Measurements from ENCODE around the gene SLC6A6.

Gene SLC6A6

DNA sequence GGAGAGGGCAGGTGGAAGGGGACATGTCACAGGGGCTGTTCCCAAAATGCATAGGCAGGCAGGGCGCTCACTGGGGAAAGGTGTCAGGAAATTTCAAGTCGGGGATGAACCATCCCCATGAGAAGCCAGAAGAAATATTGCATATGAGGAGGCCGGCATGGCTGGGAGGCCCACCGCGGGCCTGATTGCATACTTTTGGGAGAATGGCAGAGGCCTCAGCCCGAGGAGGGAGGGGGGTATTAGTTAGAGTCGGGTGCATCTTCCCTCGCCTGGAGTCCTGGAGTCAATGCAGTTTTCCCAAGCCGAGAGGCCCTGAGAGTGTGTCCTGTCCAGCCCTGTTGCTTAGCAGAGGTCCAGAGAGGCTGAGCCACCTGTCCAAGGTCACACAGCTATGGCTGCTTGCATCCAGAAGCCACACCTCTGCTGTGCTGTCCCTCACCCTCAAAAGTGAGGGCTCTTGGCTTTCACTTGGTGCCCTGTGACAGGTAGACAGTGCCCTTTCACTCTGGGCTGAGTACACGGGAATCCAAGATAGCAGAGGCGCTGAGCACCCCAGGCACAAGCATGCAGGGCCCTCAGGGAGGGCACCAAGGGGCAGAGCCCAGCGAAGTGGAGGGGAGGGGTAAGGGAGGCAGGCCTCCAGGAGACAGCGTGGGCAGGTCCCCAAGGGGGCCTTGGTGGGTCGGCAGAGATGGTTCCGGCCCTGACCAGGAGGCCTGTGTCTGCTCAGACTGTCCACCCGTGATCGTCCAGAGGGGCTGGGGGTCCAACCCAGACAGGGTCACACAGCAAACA is 89.2 kb downstream of the SLC6A6 start:
- Histone ChIP-seq H3K27me3 (ENCODE audit: insufficient read depth, low read length) (no peaks in the 10 kb centered on the region), H3K14ac (ENCODE audit: low read length) (no peak overlapping the region), H4K8ac (ENCODE audit: low read depth, low read length) (no peak overlapping the region), H3K79me2 (ENCODE audit: control insufficient read depth, insufficient read depth, low read length, poor library complexity) (no peaks in the 10 kb centered on the region), H2AK5ac (ENCODE audit: low read length) (no peak overlapping the region), H2AFZ (ENCODE audit: insufficient read depth, low read length, poor library complexity) (no peak overlapping the region), H4K91ac (ENCODE audit: low read depth, low read length) (no peak overlapping the region), H2BK12ac (ENCODE audit: low read length) (no peak overlapping the region), H3K18ac (ENCODE audit: low read length) (no peak overlapping the region), H2BK5ac (ENCODE audit: low read depth, low read length, poor library complexity) (no peak overlapping the region), H3K4me3 (ENCODE audit: low read depth, low read length) (no peak overlapping the region), H3K4me2 (ENCODE audit: low read length) (no peak overlapping the region), H2BK120ac (ENCODE audit: insufficient read depth, low read length, poor library complexity) (no peak overlapping the region), H3K9me3 (ENCODE audit: insufficient read depth, low read depth, low read length) (peaks cover 4% of the 10 kb centered on the region), H4K12ac (ENCODE audit: low read depth, low read length) (no peak overlapping the region), H3K4me1 (ENCODE audit: control insufficient read depth in 1 of 2, insufficient read depth in 2 of 2, low read length in 2 of 2) (no peaks in the 10 kb centered on the region), H3K9ac (ENCODE audit: low read length) (no peak overlapping the region), H3K23ac (ENCODE audit: low read length) (no peak overlapping the region), H3K4ac (ENCODE audit: low read depth, low read length) (no peak overlapping the region), H3K79me1 (ENCODE audit: low read length) (no peaks in the 10 kb centered on the region), H3K36me3 (ENCODE audit: control insufficient read depth in 1 of 2, insufficient read depth in 2 of 2, low read length in 2 of 2) (peaks cover 20 to 21% of the 10 kb centered on the region in 2 experiments), H3K27ac (ENCODE audit: low read depth, low read length) (no peak overlapping the region)
- no peak for DNase-seq
- no CpG with 5 or more reads among the region's 17 CpGs for WGBS (ENCODE audit: extremely low coverage, insufficient coverage, insufficient read length)

DNA sequence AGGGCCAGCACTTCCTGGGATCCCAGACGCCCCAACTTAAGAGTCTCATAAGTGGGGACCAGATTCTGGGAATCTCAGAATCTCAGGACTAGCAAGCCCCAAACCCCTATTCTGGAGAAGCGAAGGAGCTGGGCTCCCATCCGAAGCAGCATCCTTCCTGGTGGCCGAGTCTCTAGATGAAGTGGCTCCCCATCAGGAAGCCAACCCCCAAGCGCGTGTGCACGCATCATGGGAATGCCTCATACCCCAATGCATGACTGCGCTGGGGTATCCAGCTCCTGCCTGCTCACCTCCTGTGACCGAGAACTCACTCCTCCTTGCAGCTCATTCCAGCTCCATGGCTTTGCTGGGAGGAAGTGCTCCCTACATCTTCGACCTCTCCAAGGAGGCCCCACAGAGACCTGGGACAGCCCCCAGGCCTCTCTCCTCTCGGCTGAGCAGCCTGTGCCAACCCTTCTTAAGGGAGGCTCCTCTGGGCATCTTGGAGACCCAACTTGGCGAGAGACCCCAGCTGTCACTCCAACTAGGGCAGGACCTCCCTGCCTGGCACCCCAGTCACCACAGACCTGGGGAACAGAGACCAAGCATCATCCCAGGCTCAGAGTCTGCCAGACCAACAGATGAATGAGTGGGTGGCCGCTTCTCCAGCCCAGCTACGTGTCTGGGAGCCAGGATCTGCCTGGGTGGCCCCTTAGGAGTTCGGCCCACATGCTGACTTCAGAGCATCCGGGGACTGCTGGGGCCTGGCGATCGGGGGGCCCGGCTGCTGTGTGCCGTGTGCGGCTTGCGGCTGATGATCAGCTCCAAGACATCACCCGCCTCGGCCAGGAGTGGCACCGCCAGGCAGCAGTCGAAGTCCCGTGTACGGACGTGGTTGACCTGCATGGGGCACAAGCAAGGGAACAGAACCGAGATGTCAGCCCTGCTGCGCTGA is 90.8 kb downstream of the SLC6A6 start:
- H3K27me3 ChIP-seq (ENCODE audit: insufficient read depth, low read length) = no peaks in the 10 kb centered on the region
- DNase-seq = no peak
- H3K27ac ChIP-seq (ENCODE audit: low read depth, low read length) = no peak overlapping the region
- H3K9me3 ChIP-seq (ENCODE audit: insufficient read depth, low read depth, low read length) = peaks cover 2% of the 10 kb centered on the region
- H3K4me1 ChIP-seq (ENCODE audit: control insufficient read depth in 1 of 2, insufficient read depth in 2 of 2, low read length in 2 of 2) = no peaks in the 10 kb centered on the region
- H3K23ac ChIP-seq (ENCODE audit: low read length) = no peak overlapping the region
- no peak overlapping the region for H3K4me3 ChIP-seq (ENCODE audit: low read depth, low read length)
- H4K12ac ChIP-seq (ENCODE audit: low read depth, low read length) = no peak overlapping the region
- no peak overlapping the region for H3K18ac ChIP-seq (ENCODE audit: low read length)
- no peaks in the 10 kb centered on the region for H3K79me2 ChIP-seq (ENCODE audit: control insufficient read depth, insufficient read depth, low read length, poor library complexity)
- no peak overlapping the region for H2BK120ac ChIP-seq (ENCODE audit: insufficient read depth, low read length, poor library complexity)
- peaks cover 6 to 9% of the 10 kb centered on the region in 2 experiments for H3K36me3 ChIP-seq (ENCODE audit: control insufficient read depth in 1 of 2, insufficient read depth in 2 of 2, low read length in 2 of 2)
- no peak overlapping the region for H3K9ac ChIP-seq (ENCODE audit: low read length)
- no peak overlapping the region for H3K4ac ChIP-seq (ENCODE audit: low read depth, low read length)
- H2AK5ac ChIP-seq (ENCODE audit: low read length) = no peak overlapping the region
- H3K14ac ChIP-seq (ENCODE audit: low read length) = no peak overlapping the region
- H4K8ac ChIP-seq (ENCODE audit: low read depth, low read length) = no peak overlapping the region
- no peak overlapping the region for H3K4me2 ChIP-seq (ENCODE audit: low read length)
- no peaks in the 10 kb centered on the region for H3K79me1 ChIP-seq (ENCODE audit: low read length)
- no CpG with 5 or more reads among the region's 31 CpGs for WGBS (ENCODE audit: extremely low coverage, insufficient coverage, insufficient read length)
- H2BK5ac ChIP-seq (ENCODE audit: low read depth, low read length, poor library complexity) = no peak overlapping the region
- no peak overlapping the region for H2AFZ ChIP-seq (ENCODE audit: insufficient read depth, low read length, poor library complexity)
- no peak overlapping the region for H2BK12ac ChIP-seq (ENCODE audit: low read length)
- no peak overlapping the region for H4K91ac ChIP-seq (ENCODE audit: low read depth, low read length)

DNA sequence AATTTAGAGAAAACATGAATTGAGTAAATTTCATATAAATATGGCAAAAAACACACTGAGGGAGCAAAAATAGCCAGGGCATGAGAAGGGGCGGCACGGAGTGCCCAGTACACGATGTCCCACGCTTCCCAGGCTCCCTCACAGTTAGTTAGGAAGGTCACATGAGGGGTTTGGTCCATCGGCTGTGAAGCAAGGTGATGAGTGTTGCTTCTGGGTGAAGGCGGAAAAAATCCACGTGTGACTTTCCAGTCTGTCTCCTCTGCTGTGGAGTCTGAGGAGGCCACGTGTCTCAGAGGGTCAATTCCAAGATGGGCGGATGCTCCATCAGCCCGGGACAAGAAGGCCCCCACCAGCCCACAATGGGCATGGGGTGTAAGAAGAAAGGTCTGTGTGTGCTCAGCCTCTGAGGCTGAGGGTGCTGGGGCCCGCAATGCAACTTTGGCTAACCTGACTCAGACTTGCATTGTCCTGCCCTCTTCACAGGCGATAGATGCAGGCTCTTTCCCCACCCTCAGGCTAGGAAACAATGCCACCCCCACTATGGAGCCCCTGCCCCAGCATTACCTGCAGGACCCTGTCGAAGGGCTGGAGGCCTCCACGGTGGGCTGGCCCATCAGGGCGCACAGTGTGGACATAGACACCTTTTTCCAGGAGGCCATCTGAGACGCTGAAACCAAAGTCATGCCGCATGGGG is 92.0 kb downstream of the SLC6A6 start:
- Histone ChIP-seq H3K4ac (ENCODE audit: low read depth, low read length) (no peak overlapping the region), H3K4me2 (ENCODE audit: low read length) (no peak overlapping the region), H4K91ac (ENCODE audit: low read depth, low read length) (no peak overlapping the region), H3K79me2 (ENCODE audit: control insufficient read depth, insufficient read depth, low read length, poor library complexity) (no peaks in the 10 kb centered on the region), H4K8ac (ENCODE audit: low read depth, low read length) (no peak overlapping the region), H2BK120ac (ENCODE audit: insufficient read depth, low read length, poor library complexity) (no peak overlapping the region), H4K12ac (ENCODE audit: low read depth, low read length) (no peak overlapping the region), H3K14ac (ENCODE audit: low read length) (no peak overlapping the region), H2BK12ac (ENCODE audit: low read length) (no peak overlapping the region), H3K27me3 (ENCODE audit: insufficient read depth, low read length) (no peaks in the 10 kb centered on the region), H3K4me3 (ENCODE audit: low read depth, low read length) (peak overlapping the region; percentile 15), H3K9ac (ENCODE audit: low read length) (no peak overlapping the region), H3K36me3 (ENCODE audit: control insufficient read depth in 1 of 2, insufficient read depth in 2 of 2, low read length in 2 of 2) (peaks cover 2 to 4% of the 10 kb centered on the region in 2 experiments), H3K18ac (ENCODE audit: low read length) (no peak overlapping the region), H3K79me1 (ENCODE audit: low read length) (no peaks in the 10 kb centered on the region), H2AK5ac (ENCODE audit: low read length) (no peak overlapping the region), H2BK5ac (ENCODE audit: low read depth, low read length, poor library complexity) (no peak overlapping the region), H3K23ac (ENCODE audit: low read length) (no peak overlapping the region), H3K9me3 (ENCODE audit: insufficient read depth, low read depth, low read length) (peaks cover 2% of the 10 kb centered on the region), H2AFZ (ENCODE audit: insufficient read depth, low read length, poor library complexity) (no peak overlapping the region), H3K27ac (ENCODE audit: low read depth, low read length) (no peak overlapping the region), H3K4me1 (ENCODE audit: control insufficient read depth in 1 of 2, insufficient read depth in 2 of 2, low read length in 2 of 2) (no peaks in the 10 kb centered on the region)
- no peak for DNase-seq
- no CpG with 5 or more reads among the region's 17 CpGs for WGBS (ENCODE audit: extremely low coverage, insufficient coverage, insufficient read length)

DNA sequence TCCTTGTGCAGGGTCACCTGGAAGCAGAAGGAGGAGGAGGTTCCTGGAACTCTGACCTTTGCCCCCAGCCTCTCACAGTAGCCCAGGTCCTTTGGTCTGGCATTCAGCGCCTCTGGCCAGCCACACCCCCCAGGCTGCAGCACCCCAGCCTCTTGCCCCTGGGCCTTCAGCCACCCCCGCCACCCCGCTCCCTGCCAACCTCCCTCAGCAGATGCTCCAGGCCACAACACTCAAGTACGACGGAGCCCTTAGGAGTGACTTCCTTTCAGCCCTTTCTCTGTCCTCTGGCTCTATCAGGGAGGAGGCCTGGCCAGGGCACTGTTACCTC is 92.5 kb downstream of the SLC6A6 start:
- Histone ChIP-seq H3K18ac (ENCODE audit: low read length) (no peak overlapping the region), H4K8ac (ENCODE audit: low read depth, low read length) (no peak overlapping the region), H3K9ac (ENCODE audit: low read length) (no peak overlapping the region), H3K4ac (ENCODE audit: low read depth, low read length) (no peak overlapping the region), H3K79me2 (ENCODE audit: control insufficient read depth, insufficient read depth, low read length, poor library complexity) (no peaks in the 10 kb centered on the region), H2AK5ac (ENCODE audit: low read length) (no peak overlapping the region), H3K9me3 (ENCODE audit: insufficient read depth, low read depth, low read length) (peaks cover 2% of the 10 kb centered on the region), H2BK12ac (ENCODE audit: low read length) (no peak overlapping the region), H2AFZ (ENCODE audit: insufficient read depth, low read length, poor library complexity) (no peak overlapping the region), H3K27me3 (ENCODE audit: insufficient read depth, low read length) (no peaks in the 10 kb centered on the region), H3K14ac (ENCODE audit: low read length) (no peak overlapping the region), H2BK120ac (ENCODE audit: insufficient read depth, low read length, poor library complexity) (no peak overlapping the region), H3K79me1 (ENCODE audit: low read length) (no peaks in the 10 kb centered on the region), H3K23ac (ENCODE audit: low read length) (no peak overlapping the region), H3K4me3 (ENCODE audit: low read depth, low read length) (no peak overlapping the region), H2BK5ac (ENCODE audit: low read depth, low read length, poor library complexity) (no peak overlapping the region), H4K12ac (ENCODE audit: low read depth, low read length) (no peak overlapping the region), H3K36me3 (ENCODE audit: control insufficient read depth in 1 of 2, insufficient read depth in 2 of 2, low read length in 2 of 2) (no peaks in the 10 kb centered on the region), H3K27ac (ENCODE audit: low read depth, low read length) (no peak overlapping the region), H3K4me2 (ENCODE audit: low read length) (no peak overlapping the region), H4K91ac (ENCODE audit: low read depth, low read length) (no peak overlapping the region), H3K4me1 (ENCODE audit: control insufficient read depth in 1 of 2, insufficient read depth in 2 of 2, low read length in 2 of 2) (no peaks in the 10 kb centered on the region)
- no peak for DNase-seq
- no CpG with 5 or more reads among the region's 5 CpGs for WGBS (ENCODE audit: extremely low coverage, insufficient coverage, insufficient read length)
